HEK293 (cell line): ENCODE results near the gene LMTK3.

ENCODE experiments used
- CTCF ChIA-PET: fragments of 350-600 bp; formaldehyde crosslinking; extraction: SDS; loops from one replicate; lab custom pipeline; 2021; ENCODE audit warnings: antibody characterized with exemption; lab: Yijun Ruan, JAX
- POLR2A ChIA-PET: fragments of 300-600 bp; formaldehyde crosslinking; extraction: SDS; loops from one replicate; lab custom pipeline; 2020; ENCODE audit warnings: antibody characterized with exemption, inconsistent platforms; lab: Yijun Ruan, JAX
- H3K27ac ChIP-seq: fragments of 200-500 bp; sonication (Bioruptor generic); 2 replicates; pipeline ENCODE4 v1.5.1; 2014; ENCODE audit warnings: low read depth, low read length, control low read depth, inconsistent platforms; ENCODE audit errors: extremely low read depth
- H3K36me3 ChIP-seq, 2 experiments: fragments of 200-500 bp in 1 of 2; sonication (Bioruptor generic) in 1 of 2; 1 replicate in 1 of 2; 2 replicates in 1 of 2; pipeline ENCODE4 v1.5.1; 2014 to 2017; ENCODE audit warnings: inconsistent platforms in 2 of 2, low read length in 2 of 2; ENCODE audit not compliant: control insufficient read depth in 2 of 2, insufficient read depth in 1 of 2
- H3K4me1 ChIP-seq: fragments of 200-500 bp; sonication (Bioruptor generic); 2 replicates; pipeline ENCODE4 v1.5.1; 2014; ENCODE audit warnings: mild to moderate bottlenecking, low read length, inconsistent platforms; ENCODE audit not compliant: control insufficient read depth, insufficient read depth
- H3K4me3 ChIP-seq: 2 replicates; pipeline ENCODE4 v1.5.1; 2011; ENCODE audit warnings: low read depth, mild to moderate bottlenecking, control low read depth, low read length, moderate library complexity
- H3K9me3 ChIP-seq: fragments of 200-500 bp; sonication (Bioruptor generic); 2 replicates; pipeline ENCODE4 v1.5.1; 2014; ENCODE audit warnings: low read depth, low read length, inconsistent platforms; ENCODE audit not compliant: control insufficient read depth, insufficient read depth
- OSR2 ChIP-seq: fragments of 450-650 bp; formaldehyde crosslinking; IDR thresholded peaks from 2 replicates; pipeline ENCODE4 v1.5.1; 2016; ENCODE audit warnings: missing biosample characterization, missing genetic modification characterization
- SCRT1 ChIP-seq: fragments of 450-650 bp; formaldehyde crosslinking; IDR thresholded peaks from 2 replicates; pipeline ENCODE4 v1.5.1; 2016; ENCODE audit warnings: missing biosample characterization, missing genetic modification characterization, borderline replicate concordance
- ZEB2 ChIP-seq: fragments of 450-650 bp; formaldehyde crosslinking; IDR thresholded peaks from 2 replicates; pipeline ENCODE4 v1.5.1; 2016; ENCODE audit warnings: missing biosample characterization, missing genetic modification characterization
- ZNF121 ChIP-seq: fragments of 450-650 bp; formaldehyde crosslinking; IDR thresholded peaks from 2 replicates; pipeline ENCODE4 v1.5.1; 2016; ENCODE audit warnings: missing biosample characterization, missing genetic modification characterization
- ZNF202 ChIP-seq: fragments of 450-650 bp; formaldehyde crosslinking; IDR thresholded peaks from 2 replicates; pipeline ENCODE4 v1.5.1; 2016; ENCODE audit warnings: missing biosample characterization, missing genetic modification characterization, borderline replicate concordance
- ZNF248 ChIP-seq: fragments of 450-650 bp; formaldehyde crosslinking; IDR thresholded peaks from 2 replicates; pipeline ENCODE4 v1.5.1; 2017; ENCODE audit warnings: missing biosample characterization, missing genetic modification characterization
- ZNF302 ChIP-seq: fragments of 450-650 bp; formaldehyde crosslinking; IDR thresholded peaks from 2 replicates; pipeline ENCODE4 v1.5.1; 2016; ENCODE audit warnings: missing biosample characterization, missing genetic modification characterization, low read depth
- ZNF426 ChIP-seq: fragments of 450-650 bp; formaldehyde crosslinking; IDR thresholded peaks from 2 replicates; pipeline ENCODE4 v1.5.1; 2017; ENCODE audit warnings: missing biosample characterization, missing genetic modification characterization, mild to moderate bottlenecking, inconsistent platforms, moderate library complexity
- ZNF610 ChIP-seq: fragments of 450-650 bp; formaldehyde crosslinking; IDR thresholded peaks from 2 replicates; pipeline ENCODE4 v1.5.1; 2016; ENCODE audit warnings: missing biosample characterization, missing genetic modification characterization, borderline replicate concordance
- ZNF670 ChIP-seq: fragments of 450-650 bp; formaldehyde crosslinking; IDR thresholded peaks from 2 replicates; pipeline ENCODE4 v1.5.1; 2016; ENCODE audit warnings: missing biosample characterization, missing genetic modification characterization, low read depth
- TF ChIP-seq, protein P1 (sequence below): fragments of 450-650 bp; formaldehyde crosslinking; IDR thresholded peaks from 2 replicates; pipeline ENCODE4 v1.5.1; 2016; ENCODE audit warnings: missing biosample characterization, missing genetic modification characterization
- TF ChIP-seq, protein P2 (sequence below): fragments of 450-650 bp; formaldehyde crosslinking; IDR thresholded peaks from 2 replicates; pipeline ENCODE4 v1.5.1; 2016; ENCODE audit warnings: missing biosample characterization, missing genetic modification characterization
- TF ChIP-seq, protein P3 (sequence below): sonication (generic); formaldehyde crosslinking; IDR thresholded peaks from 2 replicates; pipeline ENCODE4 v1.8.1; 2022; ENCODE audit warnings: mild to moderate bottlenecking, moderate library complexity, missing genetic modification reagents
- TF ChIP-seq, protein P4 (sequence below): fragments of 450-650 bp; formaldehyde crosslinking; IDR thresholded peaks from 2 replicates; pipeline ENCODE4 v1.5.1; 2017; ENCODE audit warnings: missing biosample characterization, missing genetic modification characterization
- TF ChIP-seq, protein P5 (sequence below): fragments of 450-650 bp; formaldehyde crosslinking; conservative IDR thresholded peaks from 2 replicates; pipeline ENCODE4 v1.5.1; 2016; ENCODE audit warnings: low read depth, missing biosample characterization, missing genetic modification characterization

The LMTK3 gene

DNA sequence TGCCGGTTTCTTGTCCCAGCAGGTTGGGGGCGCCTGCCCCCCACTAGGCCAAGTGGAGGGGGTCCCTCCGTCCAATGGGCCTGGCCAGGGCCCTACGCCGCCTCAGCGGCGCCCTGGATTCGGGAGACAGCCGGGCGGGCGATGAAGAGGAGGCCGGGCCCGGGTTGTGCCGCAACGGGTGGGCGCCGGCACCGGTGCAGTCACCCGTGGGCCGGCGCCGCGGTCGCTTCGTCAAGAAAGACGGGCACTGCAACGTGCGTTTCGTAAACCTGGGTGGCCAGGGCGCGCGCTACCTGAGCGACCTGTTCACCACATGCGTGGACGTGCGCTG, 50.0 kb downstream of the LMTK3 start:
- H3K4me1 ChIP-seq: no peaks in the 10 kb centered on the region
- peaks cover 27% of the 10 kb centered on the region in 2 experiments for H3K36me3 ChIP-seq
- H3K4me3 ChIP-seq: no peak overlapping the region
- H3K9me3 ChIP-seq: no peaks in the 10 kb centered on the region
- ChIA-PET CTCF (interaction anchor here (0.6 kb wide), 2 partner anchors 11 to 195 kb away, joined by 3 read pairs; no protein-coding TSS in a partner anchor), POLR2A (interaction anchor here (0.6 to 1.3 kb wide), 5 partner anchors 9 to 99 kb away, joined by 3 to 4 read pairs (median 3); no protein-coding TSS in a partner anchor)
- no peak for TF ChIP-seq SCRT1 (tag by site-specific recombination)
- TF ChIP-seq, protein P1, sequence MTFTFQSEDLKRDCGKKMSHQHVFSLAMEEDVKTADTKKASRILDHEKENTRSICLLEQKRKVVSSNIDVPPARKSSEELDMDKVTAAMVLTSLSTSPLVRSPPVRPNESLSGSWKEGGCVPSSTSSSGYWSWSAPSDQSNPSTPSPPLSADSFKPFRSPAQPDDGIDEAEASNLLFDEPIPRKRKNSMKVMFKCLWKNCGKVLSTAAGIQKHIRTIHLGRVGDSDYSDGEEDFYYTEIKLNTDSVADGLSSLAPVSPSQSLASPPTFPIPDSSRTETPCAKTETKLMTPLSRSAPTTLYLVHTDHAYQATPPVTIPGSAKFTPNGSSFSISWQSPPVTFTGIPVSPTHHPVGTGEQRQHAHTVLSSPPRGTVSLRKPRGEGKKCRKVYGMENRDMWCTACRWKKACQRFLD (tag by site-specific recombination): no peak
- TF ChIP-seq, protein P2, sequence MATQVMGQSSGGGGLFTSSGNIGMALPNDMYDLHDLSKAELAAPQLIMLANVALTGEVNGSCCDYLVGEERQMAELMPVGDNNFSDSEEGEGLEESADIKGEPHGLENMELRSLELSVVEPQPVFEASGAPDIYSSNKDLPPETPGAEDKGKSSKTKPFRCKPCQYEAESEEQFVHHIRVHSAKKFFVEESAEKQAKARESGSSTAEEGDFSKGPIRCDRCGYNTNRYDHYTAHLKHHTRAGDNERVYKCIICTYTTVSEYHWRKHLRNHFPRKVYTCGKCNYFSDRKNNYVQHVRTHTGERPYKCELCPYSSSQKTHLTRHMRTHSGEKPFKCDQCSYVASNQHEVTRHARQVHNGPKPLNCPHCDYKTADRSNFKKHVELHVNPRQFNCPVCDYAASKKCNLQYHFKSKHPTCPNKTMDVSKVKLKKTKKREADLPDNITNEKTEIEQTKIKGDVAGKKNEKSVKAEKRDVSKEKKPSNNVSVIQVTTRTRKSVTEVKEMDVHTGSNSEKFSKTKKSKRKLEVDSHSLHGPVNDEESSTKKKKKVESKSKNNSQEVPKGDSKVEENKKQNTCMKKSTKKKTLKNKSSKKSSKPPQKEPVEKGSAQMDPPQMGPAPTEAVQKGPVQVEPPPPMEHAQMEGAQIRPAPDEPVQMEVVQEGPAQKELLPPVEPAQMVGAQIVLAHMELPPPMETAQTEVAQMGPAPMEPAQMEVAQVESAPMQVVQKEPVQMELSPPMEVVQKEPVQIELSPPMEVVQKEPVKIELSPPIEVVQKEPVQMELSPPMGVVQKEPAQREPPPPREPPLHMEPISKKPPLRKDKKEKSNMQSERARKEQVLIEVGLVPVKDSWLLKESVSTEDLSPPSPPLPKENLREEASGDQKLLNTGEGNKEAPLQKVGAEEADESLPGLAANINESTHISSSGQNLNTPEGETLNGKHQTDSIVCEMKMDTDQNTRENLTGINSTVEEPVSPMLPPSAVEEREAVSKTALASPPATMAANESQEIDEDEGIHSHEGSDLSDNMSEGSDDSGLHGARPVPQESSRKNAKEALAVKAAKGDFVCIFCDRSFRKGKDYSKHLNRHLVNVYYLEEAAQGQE (tag by site-specific recombination): no peak
- no peak overlapping the region for H3K27ac ChIP-seq

DNA sequence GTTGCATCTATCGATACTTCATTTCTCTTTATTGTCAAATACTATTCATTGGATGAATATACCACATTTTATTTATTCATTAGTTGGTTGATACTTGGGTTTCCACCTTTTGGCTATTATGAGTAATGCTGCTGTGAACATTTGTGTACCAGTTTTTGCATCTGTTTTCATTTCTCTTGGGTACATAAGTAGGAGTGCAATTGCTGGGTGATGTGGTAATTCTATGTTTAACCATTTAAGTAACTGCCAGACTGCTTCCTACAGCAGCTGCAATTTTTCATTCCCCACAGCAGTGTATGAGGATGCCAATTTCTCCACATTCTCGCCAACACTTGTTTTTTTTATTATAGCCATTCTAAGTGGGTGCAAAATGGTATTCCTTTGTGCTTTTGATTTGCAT, 53.6 kb downstream of the LMTK3 start:
- Histone ChIP-seq H3K4me3 (no peak overlapping the region), H3K9me3 (no peaks in the 10 kb centered on the region)
- POLR2A ChIA-PET: interaction anchor here (1.1 kb wide), 1 partner anchor 22 kb away, joined by 5 read pairs; no protein-coding TSS in a partner anchor
- TF ChIP-seq, protein P3, sequence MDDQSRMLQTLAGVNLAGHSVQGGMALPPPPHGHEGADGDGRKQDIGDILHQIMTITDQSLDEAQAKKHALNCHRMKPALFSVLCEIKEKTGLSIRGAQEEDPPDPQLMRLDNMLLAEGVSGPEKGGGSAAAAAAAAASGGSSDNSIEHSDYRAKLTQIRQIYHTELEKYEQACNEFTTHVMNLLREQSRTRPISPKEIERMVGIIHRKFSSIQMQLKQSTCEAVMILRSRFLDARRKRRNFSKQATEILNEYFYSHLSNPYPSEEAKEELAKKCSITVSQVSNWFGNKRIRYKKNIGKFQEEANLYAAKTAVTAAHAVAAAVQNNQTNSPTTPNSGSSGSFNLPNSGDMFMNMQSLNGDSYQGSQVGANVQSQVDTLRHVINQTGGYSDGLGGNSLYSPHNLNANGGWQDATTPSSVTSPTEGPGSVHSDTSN: no peak
- no peak for TF ChIP-seq ZEB2 (tag by site-specific recombination)
- TF ChIP-seq, all 188 proteins: peak for 0
- Histone ChIP-seq H3K4me1 (no peaks in the 10 kb centered on the region), H3K36me3 (peaks cover 47 to 61% of the 10 kb centered on the region in 2 experiments), H3K27ac (no peak overlapping the region)
- CTCF ChIA-PET: interaction anchor here (0.5 kb wide), 1 partner anchor 62 kb away, joined by 5 read pairs; no protein-coding TSS in a partner anchor

DNA sequence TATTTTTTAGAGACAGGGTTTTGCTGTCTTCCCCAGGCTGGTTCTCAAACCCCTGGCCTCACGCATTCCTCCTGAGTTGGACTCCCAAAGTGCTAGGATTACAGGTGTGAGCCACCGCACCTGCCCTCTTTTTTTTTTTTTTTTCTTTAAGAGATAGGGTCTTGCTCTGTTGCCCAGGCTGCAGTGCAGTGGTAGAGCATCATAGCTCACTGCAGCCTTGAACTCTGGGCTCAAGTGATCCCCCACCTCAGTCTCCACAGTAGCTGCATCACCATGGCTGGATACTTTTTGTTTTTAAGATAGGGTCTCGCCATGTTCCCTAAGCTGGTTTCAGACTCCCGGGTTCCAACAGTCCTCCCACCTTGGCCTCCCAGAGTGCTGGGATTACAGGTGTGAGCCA, 54.8 kb downstream of the LMTK3 start:
- H3K4me1 ChIP-seq: no peaks in the 10 kb centered on the region
- no peak overlapping the region for H3K27ac ChIP-seq
- CTCF ChIA-PET: interaction anchor here (0.5 to 0.6 kb wide), 2 partner anchors 121 to 385 kb away, joined by 3 to 4 read pairs; no protein-coding TSS in a partner anchor
- H3K36me3 ChIP-seq: peaks cover 54 to 59% of the 10 kb centered on the region in 2 experiments
- H3K4me3 ChIP-seq: no peak overlapping the region
- no peaks in the 10 kb centered on the region for H3K9me3 ChIP-seq
- TF ChIP-seq ZNF121 (tag by site-specific recombination): peak; percentile 71; the same call in 1 of the 2 replicates
- TF ChIP-seq ZNF670: no peak
- POLR2A ChIA-PET: interaction anchor here (0.6 to 1.1 kb wide), 2 partner anchors 23 to 36 kb away, joined by 3 to 5 read pairs; no protein-coding TSS in a partner anchor

DNA sequence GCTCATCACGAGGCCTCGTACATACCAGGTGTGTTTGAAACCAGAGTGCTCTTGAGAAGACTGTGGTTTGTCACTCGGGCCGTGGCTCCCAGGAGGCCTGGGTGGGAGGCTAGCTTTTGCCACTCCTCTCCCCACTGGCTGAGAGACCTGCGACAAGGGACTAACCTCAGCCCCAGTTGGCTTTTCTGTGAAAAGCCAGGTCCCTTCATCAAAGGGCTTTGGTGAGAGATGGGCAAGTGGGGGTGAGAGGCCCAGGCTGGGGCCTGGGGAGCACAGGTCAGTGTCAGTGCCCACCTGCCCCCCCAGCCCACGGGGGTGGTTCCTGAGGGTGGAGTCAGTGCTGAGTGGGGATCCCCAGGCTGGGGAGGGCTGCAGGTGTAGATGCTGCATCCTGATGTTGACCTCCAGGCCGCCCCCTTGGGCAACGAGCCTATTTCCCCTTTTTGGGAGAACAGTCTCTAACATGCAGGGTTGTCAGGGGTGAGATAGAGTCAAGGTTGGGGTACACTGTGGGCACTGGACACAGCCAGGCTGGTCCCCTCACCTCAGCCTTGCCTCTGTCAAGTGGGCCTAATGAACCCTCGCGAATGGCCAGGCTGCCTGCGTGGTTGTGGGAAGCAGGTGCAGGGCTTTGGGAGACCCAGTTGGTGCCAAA, 55.6 kb downstream of the LMTK3 start:
- Histone ChIP-seq H3K36me3 (peaks cover 56 to 65% of the 10 kb centered on the region in 2 experiments), H3K27ac (no peak overlapping the region), H3K9me3 (no peaks in the 10 kb centered on the region), H3K4me1 (no peaks in the 10 kb centered on the region), H3K4me3 (no peak overlapping the region)
- CTCF ChIA-PET: no interaction called here
- POLR2A ChIA-PET: no interaction called here
- TF ChIP-seq ZNF302 (tag by site-specific recombination): no peak
- TF ChIP-seq ZNF202: no peak
- TF ChIP-seq OSR2 (tag by site-specific recombination): no peak
- TF ChIP-seq ZNF610 (tag by site-specific recombination): no peak
- TF ChIP-seq ZNF426 (tag by site-specific recombination): no peak
- TF ChIP-seq, protein P4, sequence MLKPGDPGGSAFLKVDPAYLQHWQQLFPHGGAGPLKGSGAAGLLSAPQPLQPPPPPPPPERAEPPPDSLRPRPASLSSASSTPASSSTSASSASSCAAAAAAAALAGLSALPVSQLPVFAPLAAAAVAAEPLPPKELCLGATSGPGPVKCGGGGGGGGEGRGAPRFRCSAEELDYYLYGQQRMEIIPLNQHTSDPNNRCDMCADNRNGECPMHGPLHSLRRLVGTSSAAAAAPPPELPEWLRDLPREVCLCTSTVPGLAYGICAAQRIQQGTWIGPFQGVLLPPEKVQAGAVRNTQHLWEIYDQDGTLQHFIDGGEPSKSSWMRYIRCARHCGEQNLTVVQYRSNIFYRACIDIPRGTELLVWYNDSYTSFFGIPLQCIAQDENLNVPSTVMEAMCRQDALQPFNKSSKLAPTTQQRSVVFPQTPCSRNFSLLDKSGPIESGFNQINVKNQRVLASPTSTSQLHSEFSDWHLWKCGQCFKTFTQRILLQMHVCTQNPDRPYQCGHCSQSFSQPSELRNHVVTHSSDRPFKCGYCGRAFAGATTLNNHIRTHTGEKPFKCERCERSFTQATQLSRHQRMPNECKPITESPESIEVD: no peak
- TF ChIP-seq ZNF248: no peak
- TF ChIP-seq, protein P5, sequence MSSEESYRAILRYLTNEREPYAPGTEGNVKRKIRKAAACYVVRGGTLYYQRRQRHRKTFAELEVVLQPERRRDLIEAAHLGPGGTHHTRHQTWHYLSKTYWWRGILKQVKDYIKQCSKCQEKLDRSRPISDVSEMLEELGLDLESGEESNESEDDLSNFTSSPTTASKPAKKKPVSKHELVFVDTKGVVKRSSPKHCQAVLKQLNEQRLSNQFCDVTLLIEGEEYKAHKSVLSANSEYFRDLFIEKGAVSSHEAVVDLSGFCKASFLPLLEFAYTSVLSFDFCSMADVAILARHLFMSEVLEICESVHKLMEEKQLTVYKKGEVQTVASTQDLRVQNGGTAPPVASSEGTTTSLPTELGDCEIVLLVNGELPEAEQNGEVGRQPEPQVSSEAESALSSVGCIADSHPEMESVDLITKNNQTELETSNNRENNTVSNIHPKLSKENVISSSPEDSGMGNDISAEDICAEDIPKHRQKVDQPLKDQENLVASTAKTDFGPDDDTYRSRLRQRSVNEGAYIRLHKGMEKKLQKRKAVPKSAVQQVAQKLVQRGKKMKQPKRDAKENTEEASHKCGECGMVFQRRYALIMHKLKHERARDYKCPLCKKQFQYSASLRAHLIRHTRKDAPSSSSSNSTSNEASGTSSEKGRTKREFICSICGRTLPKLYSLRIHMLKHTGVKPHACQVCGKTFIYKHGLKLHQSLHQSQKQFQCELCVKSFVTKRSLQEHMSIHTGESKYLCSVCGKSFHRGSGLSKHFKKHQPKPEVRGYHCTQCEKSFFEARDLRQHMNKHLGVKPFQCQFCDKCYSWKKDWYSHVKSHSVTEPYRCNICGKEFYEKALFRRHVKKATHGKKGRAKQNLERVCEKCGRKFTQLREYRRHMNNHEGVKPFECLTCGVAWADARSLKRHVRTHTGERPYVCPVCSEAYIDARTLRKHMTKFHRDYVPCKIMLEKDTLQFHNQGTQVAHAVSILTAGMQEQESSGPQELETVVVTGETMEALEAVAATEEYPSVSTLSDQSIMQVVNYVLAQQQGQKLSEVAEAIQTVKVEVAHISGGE (tag by site-specific recombination): no peak
